Activated CD4-positive, alpha-beta T cell treated with anti-CD3 and anti-CD28 coated beads for 24 hours (primary cell): ENCODE results near the gene IFITM1.
"Not testable (repeated sequence)": the region's sequence is repeated elsewhere in the genome, so short reads cannot be mapped to it uniquely, and the experiment has no call there.

Experiments
- DNase-seq, 2 donors: peaks; one replicate each; pipeline ENCODE4 v3.0.0-alpha.2; 2020; ENCODE audit warnings: low read depth in 2 of 2

IFITM1 gene

GRCh38 chr11:293852-294661 lies 19.8 kb upstream of the IFITM1 start:
- DNase-seq: no peak

GRCh38 chr11:294780-295179 lies 19.1 kb upstream of the IFITM1 start:
- no peak for DNase-seq

GRCh38 chr11:295351-296170 lies 18.3 kb upstream of the IFITM1 start:
- DNase-seq: no peak

GRCh38 chr11:296171-297050 lies 17.4 kb upstream of the IFITM1 start:
- DNase-seq: no peak

- no peak for DNase-seq
These were observed 16.7 kb upstream of the IFITM1 start for GRCh38 chr11:297051-297585.

- no peak for DNase-seq
These were observed 16.0 kb upstream of the IFITM1 start for GRCh38 chr11:297586-298405.

- DNase-seq: no peak
These were observed 15.3 kb upstream of the IFITM1 start for GRCh38 chr11:298406-299065.

- no peak for DNase-seq
These were observed 14.6 kb upstream of the IFITM1 start, which contains the start of gene IFITM5 for GRCh38 chr11:299081-299891. Gene IFITM5, minus strand, starts transcription at chr11:299526. Its CDS starts 36 bp downstream, at chr11:299490.

GRCh38 chr11:299951-300735 lies 13.7 kb upstream of the IFITM1 start:
- no peak for DNase-seq

GRCh38 chr11:303363-303762 lies 10.5 kb upstream of the IFITM1 start:
- DNase-seq: no peak

GRCh38 chr11:304061-304506 lies 9.8 kb upstream of the IFITM1 start:
- no peak for DNase-seq

- no peak for DNase-seq
These were observed 8.7 kb upstream of the IFITM1 start for GRCh38 chr11:304915-305843.

GRCh38 chr11:305844-306211 lies 8.0 kb upstream of the IFITM1 start:
- no peak for DNase-seq

GRCh38 chr11:306645-307371 lies 7.0 kb upstream of the IFITM1 start:
- no peak for DNase-seq

- not testable (repeated sequence) for DNase-seq
These were observed 5.8 kb upstream of the IFITM1 start, which contains the start of gene IFITM2 for GRCh38 chr11:307766-308708. Gene IFITM2, plus strand, starts transcription at chr11:307816. Its CDS starts 377 bp downstream, at chr11:308193.
